Measurements from ENCODE around the gene MKNK2.
"Not testable (repeated sequence)": the region's sequence is repeated elsewhere in the genome, so short reads cannot be mapped to it uniquely, and the experiment has no call there.

The MKNK2 gene

DNA sequence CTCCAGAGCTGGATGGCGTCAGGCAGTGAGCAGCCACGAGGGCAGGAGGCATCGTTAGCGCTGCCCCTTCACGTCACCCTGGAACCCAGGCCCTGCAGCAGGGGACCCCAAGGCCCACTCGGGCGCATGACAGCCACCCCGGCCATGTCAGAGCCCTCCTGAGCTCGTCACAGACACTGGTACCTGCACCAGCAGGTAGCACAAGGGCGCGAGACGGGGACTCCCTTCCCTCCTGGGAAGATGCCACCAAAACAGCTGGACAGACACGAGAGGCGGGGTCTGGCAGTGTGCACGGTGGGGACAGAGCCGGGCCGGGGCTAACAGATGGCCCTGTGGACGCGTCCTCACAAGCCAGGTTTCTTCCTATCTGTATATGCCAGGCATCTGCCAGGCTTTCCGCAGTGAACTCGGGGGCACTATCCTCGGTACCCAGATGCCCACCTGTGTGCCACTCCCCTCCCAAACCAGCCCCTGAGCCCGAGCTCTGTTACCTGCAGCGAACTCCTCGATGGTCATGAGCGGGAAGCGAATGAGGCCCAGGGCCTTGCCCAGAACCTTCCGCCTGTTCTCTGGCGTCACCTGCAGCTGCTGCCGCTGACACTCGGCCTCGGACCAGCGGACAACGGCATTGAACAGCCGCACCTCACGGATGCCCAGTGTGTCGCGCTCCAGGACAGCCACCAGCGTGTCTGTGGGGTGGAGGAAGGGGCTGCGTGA, 61.4 kb downstream of the MKNK2 start:
- no peak for DNase-seq

DNA sequence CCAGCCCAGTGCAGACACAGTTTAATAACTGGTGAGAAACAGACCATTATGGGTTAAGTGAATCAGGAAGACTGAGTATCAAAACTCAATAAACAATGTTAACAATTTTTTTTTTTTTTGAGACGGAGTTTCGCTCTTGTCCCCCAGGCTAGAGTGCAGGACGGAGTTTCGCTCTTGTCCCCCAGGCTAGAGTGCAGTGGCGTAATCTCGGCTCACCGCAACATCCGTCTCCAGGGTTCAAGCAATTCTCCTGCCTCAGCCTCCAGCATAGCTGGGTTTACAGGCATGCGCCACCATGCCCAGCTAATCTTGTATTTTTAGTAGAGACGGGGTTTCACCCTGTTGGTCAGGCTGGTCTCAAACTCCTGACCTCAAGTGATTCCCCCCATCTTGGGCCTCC, 62.6 kb downstream of the MKNK2 start:
- not testable (repeated sequence) for DNase-seq

Measured in activated naive CD4-positive, alpha-beta T cell (primary cell).